ENCODE measurements around the gene KLF1. TPM values are rescaled to one million over a fixed set of nuclear protein-coding genes. Genes with fewer than 3 reads are reported as not detected.
"Not testable (repeated sequence)": the region's sequence is repeated elsewhere in the genome, so short reads cannot be mapped to it uniquely, and the experiment has no call there.

KLF1 gene
- total and polyA plus RNA-seq, 10 of the 15 experiments (the other 5 are each of a cell fraction or from before 2014, with no cell fraction given): 0.04 to 0.38 (median 0.08) TPM; not detected in 3

- WGBS (ENCODE audit: insufficient coverage, insufficient replicate concordance, low lambda C conversion rate, missing lambda C conversion rate): 26% methylated on average over 9 of the region's 10 CpGs
- TF ChIP-seq MEF2B (IDR thresholded peaks at IDR 0.05; ENCODE audit: partially characterized antibody, poor library complexity, severe bottlenecking) (peak; percentile 73), FOXK2 (IDR thresholded peaks at IDR 0.05) (0 out of 2 replicates have a peak, but pooled peaks have one; percentile 18), SIN3A (IDR thresholded peaks at IDR 0.05; ENCODE audit: low read depth, low read length) (0 out of 2 replicates have a peak, but pooled peaks have one; percentile 74), PBX3 (IDR thresholded peaks at IDR 0.05; ENCODE audit: insufficient replicate concordance, low read depth, low read length) (peak; percentile 21), CTCF (IDR thresholded peaks at IDR 0.05 in 2 of 3, conservative IDR thresholded peaks at IDR 0.05 in 1 of 3; ENCODE audit: control insufficient read depth in 2 of 3, extremely low read depth in 1 of 3, insufficient read depth in 1 of 3, low read depth in 3 of 3, low read length in 3 of 3) (0 out of 6 replicates have a peak, but pooled peaks of 1 of the 3 experiments have one; percentile 6), NBN (IDR thresholded peaks at IDR 0.05) (peak; percentile 82; the same call in 1 of the 2 replicates), PKNOX1 (IDR thresholded peaks at IDR 0.05) (peak; percentile 80), HDGF (IDR thresholded peaks at IDR 0.05) (peak; percentile 59; the same call in 1 of the 2 replicates)
- H3K27ac ChIP-seq (ENCODE audit: control insufficient read depth, insufficient read depth); H3K27me3 ChIP-seq (replicated peaks in 1 of 2; ENCODE audit: control insufficient read depth in 2 of 2, insufficient read depth in 2 of 2, low read length in 1 of 2); DNase-seq (ENCODE audit: low read depth, low spot score); H3K79me2 ChIP-seq (ENCODE audit: control insufficient read depth, insufficient read depth, low read length); FAIRE-seq; BruUV-seq (replicated peaks); H3K9ac ChIP-seq (ENCODE audit: control insufficient read depth, insufficient read depth, low read length); in situ Hi-C loops (cut with MboI); H3K4me1 ChIP-seq (ENCODE audit: control insufficient read depth, insufficient read depth, low read length); intact Hi-C loops (cut with micrococcal nuclease; ENCODE audit: unreplicated experiment); H4K20me1 ChIP-seq (ENCODE audit: control insufficient read depth, insufficient read depth); H3K36me3 ChIP-seq (ENCODE audit: control insufficient read depth in 2 of 2, insufficient read depth in 2 of 2, low read length in 1 of 2); ATAC-seq; H3K9me3 ChIP-seq (replicated peaks; ENCODE audit: control insufficient read depth, insufficient read depth, low read length): not testable (repeated sequence)
- RAD21 ChIA-PET (ENCODE audit: unreplicated experiment): interaction anchor here (0.7 to 2.8 kb wide), 14 partner anchors 8 to 171 kb away, joined by 3 to 19 read pairs (median 4); partner anchors contain the start of genes CALR and DNASE2
- Histone ChIP-seq H3K4me2 (ENCODE audit: control insufficient read depth, insufficient read depth) (peak overlapping the region; percentile 66), H3K4me3 (0 out of 2 replicates have a peak overlapping the region, but pooled peaks have one; percentile 14), H2AFZ (ENCODE audit: control insufficient read depth, low read depth, low read length) (peak overlapping the region; percentile 79)
- POLR2A ChIA-PET: interaction anchor here (0.7 to 2.6 kb wide), 12 partner anchors 9 to 951 kb away, joined by 3 to 35 read pairs (median 4); partner anchors contain the start of genes DNASE2, FARSA and SYCE2
- CTCF ChIA-PET: interaction anchor here (0.6 to 13.2 kb wide), 13 partner anchors 9 to 1450 kb away, joined by 3 to 182 read pairs (median 5); partner anchors contain the start of genes DNASE2 and FARSA
- SMC1A ChIA-PET (ENCODE audit: uncharacterized antibody, unreplicated experiment): interaction anchor here (0.8 to 1.7 kb wide), 12 partner anchors 8 to 75 kb away, joined by 3 to 19 read pairs (median 4); partner anchors contain the start of genes CALR, FARSA and GADD45GIP1
Observed at GRCh38 chr19:12890299-12890786, 3.3 kb upstream of the KLF1 start.
